NCI-H345 (cell line): ENCODE measurements around the gene XAF1.
"Not testable (repeated sequence)": the region's sequence is repeated elsewhere in the genome, so short reads cannot be mapped to it uniquely, and the experiment has no call there.

Source experiments
- DNase-seq: peaks from one replicate; lab custom pipeline; 2025; lab: John Stamatoyannopoulos, UW

Gene XAF1

GRCh38 chr17:6753546-6753945 is 2.3 kb upstream of the XAF1 start:
- DNase-seq: no peak

DNA sequence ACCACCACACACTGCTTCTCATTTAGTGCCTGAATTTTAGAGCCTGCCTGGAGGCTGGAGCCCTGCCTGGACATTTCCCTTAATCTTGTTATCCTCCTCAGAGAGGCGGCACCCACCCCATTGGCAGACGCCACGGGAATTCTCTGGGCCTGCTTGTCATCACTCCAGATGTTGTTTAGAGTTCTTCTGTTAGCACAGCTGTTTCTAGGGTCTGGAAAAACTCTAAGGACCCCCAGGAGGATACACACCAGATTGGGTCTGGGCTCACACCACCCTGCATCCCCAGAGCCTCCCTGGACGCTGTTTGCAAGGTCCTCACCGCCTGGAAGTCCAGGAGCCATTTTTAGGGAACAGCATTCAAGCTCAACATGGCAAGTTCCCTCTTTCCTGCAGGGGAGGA is 565 bp upstream of the XAF1 start:
- no peak for DNase-seq

DNA sequence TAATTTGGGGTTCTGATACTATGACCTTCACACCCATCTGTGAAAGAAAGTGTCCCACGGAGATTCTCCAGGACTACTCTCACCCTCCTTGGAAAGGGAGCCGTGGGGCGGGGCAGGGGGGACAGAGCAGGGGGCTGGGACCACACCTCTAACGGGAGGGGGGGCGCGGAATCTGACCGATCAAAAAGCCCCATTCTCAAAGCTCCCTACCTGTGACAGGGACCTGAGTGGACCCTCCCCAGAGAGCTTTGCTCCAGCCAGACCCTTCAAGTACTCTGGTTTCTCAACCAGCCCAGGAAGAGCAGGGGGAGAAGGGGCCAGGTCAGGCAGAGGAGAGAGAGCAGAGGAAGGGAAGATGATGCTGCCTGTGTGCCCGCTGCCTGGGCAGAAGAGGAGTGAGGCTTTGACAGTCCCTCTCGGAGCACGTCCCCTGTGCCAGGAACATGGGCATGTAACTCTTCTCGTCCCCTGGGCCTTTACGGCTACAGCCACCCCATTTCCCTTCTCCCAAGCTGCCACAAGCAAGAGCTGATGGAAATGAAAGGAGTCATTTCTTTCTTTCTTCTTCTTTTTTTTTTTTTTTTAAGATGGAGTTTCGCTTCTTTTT is 682 bp downstream of the XAF1 start:
- DNase-seq: no peak

DNA sequence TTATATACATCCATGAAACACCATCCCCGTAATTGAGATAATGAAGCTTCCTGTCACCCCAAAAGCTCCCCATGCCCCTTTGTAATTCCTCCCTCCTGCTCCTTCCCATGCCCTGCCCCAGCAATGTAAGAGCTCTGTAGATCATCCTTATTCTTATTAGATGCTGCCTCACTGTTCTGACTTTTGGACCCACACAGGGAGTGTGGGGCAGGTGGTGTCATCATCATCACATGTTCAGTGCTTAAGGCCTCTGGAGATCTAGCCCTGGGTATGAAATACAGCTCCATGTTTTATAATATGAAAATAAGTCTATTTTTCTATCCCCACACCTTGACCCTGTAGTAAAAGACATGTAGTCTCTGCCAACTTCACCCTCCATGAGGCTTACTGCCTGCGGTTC is 1.9 kb downstream of the XAF1 start:
- no peak for DNase-seq

GRCh38 chr17:6761779-6762178 is 5.9 kb downstream of the XAF1 start:
- DNase-seq: no peak

DNA sequence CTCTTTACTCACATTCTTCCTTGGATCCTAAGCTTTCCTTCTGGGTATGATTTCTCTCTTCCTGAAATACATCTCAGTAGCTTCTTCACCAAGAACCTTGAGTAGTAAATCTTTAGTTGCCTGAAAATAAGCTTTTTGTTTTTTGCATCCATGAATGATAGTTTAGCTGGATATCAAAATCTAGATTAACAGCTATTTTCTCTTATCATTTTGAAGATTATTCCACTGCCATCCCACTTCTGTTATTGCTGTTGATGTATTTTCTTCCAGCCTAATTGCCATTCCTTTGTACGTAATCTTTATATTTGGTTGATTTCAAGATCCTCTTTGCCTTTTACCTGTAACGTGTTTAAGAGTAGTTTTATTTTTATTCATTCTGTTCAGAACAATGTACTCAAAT is 12.6 kb downstream of the XAF1 start:
- no peak for DNase-seq

GRCh38 chr17:6772016-6772415 is 16.2 kb downstream of the XAF1 start:
- DNase-seq: no peak

- DNase-seq: not testable (repeated sequence)
Measured at GRCh38 chr17:6774906-6775305, 19.1 kb downstream of the XAF1 start.

GRCh38 chr17:6775871-6776405 is 20.1 kb downstream of the XAF1 start, which contains the start of gene FBXO39:
TSS of gene FBXO39 (plus strand) at chr17:6776215. CDS start at chr17:6779869, 3,654 bp downstream.
- no peak for DNase-seq

GRCh38 chr17:6779411-6779810 is 23.6 kb downstream of the XAF1 start:
- no peak for DNase-seq

- DNase-seq: no peak
Measured at GRCh38 chr17:6780001-6780400, 24.2 kb downstream of the XAF1 start.

GRCh38 chr17:6780886-6781285 is 25.0 kb downstream of the XAF1 start:
- no peak for DNase-seq

DNA sequence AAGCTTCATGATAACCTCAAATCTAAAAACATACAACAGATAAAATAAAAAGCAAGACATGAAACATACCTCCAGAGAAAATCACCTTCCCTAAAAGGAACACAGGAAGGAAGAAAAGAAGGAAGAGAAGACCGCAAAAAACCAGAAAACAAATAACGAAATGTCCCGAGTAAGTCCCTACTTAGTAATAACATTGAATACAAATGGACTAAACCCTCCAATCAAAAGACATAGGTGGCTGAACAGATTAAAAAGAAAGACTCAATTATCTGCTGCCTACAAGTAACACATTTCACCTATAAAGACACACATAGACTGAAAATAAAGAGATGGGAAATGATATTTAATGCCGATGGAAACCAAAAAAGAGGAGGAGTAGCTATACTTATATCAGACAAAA is 26.4 kb downstream of the XAF1 start:
- no peak for DNase-seq

GRCh38 chr17:6786618-6787017 is 30.8 kb downstream of the XAF1 start:
- DNase-seq: no peak

GRCh38 chr17:6787081-6787693 is 31.3 kb downstream of the XAF1 start:
- no peak for DNase-seq

DNA sequence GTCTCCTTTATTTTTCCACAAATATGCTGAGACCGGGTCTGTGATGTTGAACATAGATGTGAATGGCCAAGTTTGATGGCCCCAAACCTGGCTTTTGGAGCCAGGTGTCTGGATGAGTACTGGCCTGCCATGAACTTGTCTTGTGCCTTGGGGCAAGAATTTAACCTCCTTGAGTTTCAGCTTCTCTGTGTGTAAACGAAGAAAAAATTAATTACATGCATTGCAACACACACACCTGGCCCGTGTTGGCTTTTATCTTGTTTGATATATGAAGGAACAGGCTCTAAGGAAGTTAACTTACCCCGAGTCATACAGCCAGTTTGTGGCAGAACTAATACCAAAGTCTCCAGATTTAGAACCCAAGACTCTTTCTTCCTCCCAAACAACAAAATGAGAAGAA is 33.3 kb downstream of the XAF1 start:
- DNase-seq: no peak

DNA sequence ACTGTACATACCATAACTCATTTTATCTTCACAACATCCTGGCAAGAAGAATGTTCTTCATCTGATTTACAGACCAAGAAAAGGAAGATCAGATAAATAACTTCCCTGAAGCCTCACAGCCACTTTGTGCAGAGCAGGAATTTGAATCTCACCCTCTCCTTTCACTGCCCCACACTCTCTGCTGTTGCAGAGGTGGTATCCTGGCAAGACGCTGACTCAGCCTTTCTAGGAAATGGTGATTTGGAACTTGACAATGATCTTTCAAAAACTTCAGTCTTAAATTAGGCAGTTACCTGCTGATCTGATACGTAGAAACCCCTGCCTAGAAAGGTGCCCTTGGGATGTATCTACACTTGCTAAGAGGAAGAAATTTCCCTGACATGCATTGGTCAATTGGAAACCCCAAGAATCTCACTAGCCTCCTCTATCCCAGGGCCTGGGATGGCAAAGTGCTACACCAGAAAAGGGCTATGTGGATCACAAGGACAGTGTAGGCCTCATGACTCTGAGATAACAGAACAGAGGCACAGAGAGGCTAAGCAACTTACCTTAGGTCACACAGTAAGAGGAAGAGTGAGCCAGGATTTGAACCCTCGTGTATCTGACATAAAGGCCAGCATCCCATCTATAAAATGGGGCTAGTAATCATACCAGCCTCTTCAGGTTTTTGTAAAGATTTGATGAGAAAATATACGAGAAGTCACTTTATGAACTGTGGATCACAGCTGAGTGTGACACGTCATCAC is 38.1 kb downstream of the XAF1 start:
- DNase-seq: no peak

DNA sequence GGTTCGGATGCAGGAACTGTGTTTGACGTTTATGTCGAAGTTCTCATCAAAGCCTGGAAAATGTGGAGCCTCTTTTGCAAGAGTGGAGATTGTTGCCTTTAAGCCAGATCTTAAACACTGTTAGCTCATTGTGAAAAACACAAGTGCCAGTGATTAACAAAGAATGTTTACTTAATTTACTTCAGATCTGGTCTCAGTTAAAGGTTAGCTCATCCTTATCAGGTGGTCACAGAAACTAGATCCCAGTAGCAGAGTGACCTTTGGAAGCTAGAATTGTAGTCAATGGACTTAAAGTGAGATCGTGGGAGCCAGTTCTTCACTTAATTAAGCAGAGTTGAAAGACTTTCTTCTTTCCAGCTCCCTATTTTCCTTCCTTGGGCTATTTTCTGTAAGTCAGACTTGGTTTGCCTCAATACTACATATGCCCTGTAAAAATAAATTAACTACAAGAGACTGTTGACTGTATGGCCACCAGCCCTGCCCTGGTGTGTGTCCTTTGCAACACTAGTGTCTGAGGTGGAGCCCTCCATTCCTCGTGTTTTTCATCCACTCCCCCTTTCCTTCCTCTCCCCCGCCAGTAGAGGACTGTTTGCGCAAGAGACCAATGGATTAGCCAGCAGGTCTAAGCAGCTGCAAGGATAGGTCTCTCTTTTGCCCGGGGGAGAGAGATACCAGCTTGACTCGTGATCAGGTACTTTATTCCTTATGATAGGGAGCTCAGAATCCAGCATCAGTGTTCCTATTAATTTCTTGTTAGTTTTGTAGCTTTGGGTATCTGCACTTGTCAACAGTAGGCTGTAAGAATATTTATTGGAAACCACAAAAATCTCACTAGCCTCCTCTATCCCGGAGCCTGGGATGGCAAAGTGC is 40.4 kb downstream of the XAF1 start:
- no peak for DNase-seq

GRCh38 chr17:6796887-6797490 is 41.1 kb downstream of the XAF1 start:
- DNase-seq: no peak

- no peak for DNase-seq
Measured at GRCh38 chr17:6797718-6798351, 42.0 kb downstream of the XAF1 start.

DNA sequence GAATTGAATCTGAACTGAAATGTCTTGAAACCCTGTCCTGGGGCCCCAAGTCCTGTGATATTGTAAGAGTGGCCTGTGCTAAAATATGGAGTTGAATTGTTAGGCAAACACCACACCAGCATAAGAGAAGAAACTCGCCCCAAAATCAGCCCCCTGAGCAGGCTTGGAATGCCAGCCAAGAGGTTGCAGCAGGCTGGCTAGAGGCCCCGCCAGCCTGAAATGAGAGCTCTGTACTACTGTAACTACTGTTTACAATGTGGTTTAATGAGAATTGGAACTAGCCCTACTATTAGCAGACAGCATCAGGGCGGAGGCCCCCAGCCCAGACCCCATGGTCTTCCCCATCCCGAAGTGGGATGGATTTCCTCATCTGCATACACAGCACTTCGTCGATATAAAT is 43.9 kb downstream of the XAF1 start:
- DNase-seq: no peak
